OCI-LY7 (cell line): ENCODE results near the gene FRMD3. TPM values are rescaled to one million over a fixed set of nuclear protein-coding genes. Genes with fewer than 3 reads are reported as not detected.

Experiments
- BruUV-seq: library from RNA; stranded (reverse); fragments of 400-500 nt; replicated peaks from 2 replicates; lab custom pipeline; 2021; lab: Mats Ljungman, UMichigan
- CTCF ChIA-PET: fragments of 300-600 bp; sonication (Branson Sonifier 250); formaldehyde crosslinking; loops from one replicate; lab custom pipeline; 2022; ENCODE audit warnings: antibody characterized with exemption; ENCODE audit not compliant: unreplicated experiment; lab: Charles Lee
- POLR2A ChIA-PET: fragments of 300-600 bp; sonication (Branson Sonifier 250); formaldehyde crosslinking; loops from one replicate; lab custom pipeline; 2022; ENCODE audit warnings: antibody characterized with exemption; lab: Charles Lee
- DNase-seq: peaks from one replicate; pipeline ENCODE4 v3.0.0-alpha.2; 2015; ENCODE audit warnings: low spot score
- H2AFZ ChIP-seq: fragments of 200-600 bp; sonication (generic), shearing (Covaris generic); 2 replicates; pipeline ENCODE4 v1.6.1; 2014; ENCODE audit warnings: mild to moderate bottlenecking, antibody characterized with exemption, low read length, moderate library complexity
- H3K27ac ChIP-seq: fragments of 200-600 bp; sonication (generic); 2 replicates; pipeline ENCODE4 v1.5.1; 2014; ENCODE audit warnings: mixed run types, low read depth, mild to moderate bottlenecking, moderate library complexity, low read length, inconsistent platforms; ENCODE audit not compliant: poor library complexity, severe bottlenecking
- H3K36me3 ChIP-seq: fragments of 200-600 bp; sonication (generic); 2 replicates; pipeline ENCODE4 v1.6.1; 2014; ENCODE audit warnings: mild to moderate bottlenecking, antibody characterized with exemption, low read length, moderate library complexity, mixed read lengths; ENCODE audit not compliant: insufficient read depth
- H3K4me1 ChIP-seq: fragments of 200-600 bp; sonication (generic); 2 replicates; pipeline ENCODE4 v1.5.1; 2014; ENCODE audit warnings: mild to moderate bottlenecking, low read length; ENCODE audit not compliant: insufficient read depth, poor library complexity, severe bottlenecking
- H3K4me2 ChIP-seq: fragments of 200-600 bp; sonication (generic); 2 replicates; pipeline ENCODE4 v1.6.1; 2014; ENCODE audit warnings: mild to moderate bottlenecking, low read length
- H3K4me3 ChIP-seq: fragments of 200-600 bp; sonication (generic); 2 replicates; pipeline ENCODE4 v1.5.1; 2014; ENCODE audit warnings: mild to moderate bottlenecking, low read depth, low read length; ENCODE audit not compliant: poor library complexity, severe bottlenecking
- H3K79me2 ChIP-seq: fragments of 200-600 bp; sonication (generic); 2 replicates; pipeline ENCODE4 v1.6.1; 2016; ENCODE audit warnings: low read depth, mild to moderate bottlenecking, low read length, moderate library complexity, mixed read lengths; ENCODE audit not compliant: insufficient read depth
- H3K9me2 ChIP-seq: fragments of 200-600 bp; sonication (generic); 2 replicates; pipeline ENCODE4 v1.6.1; 2016; ENCODE audit warnings: mild to moderate bottlenecking, low read length, mixed read lengths; ENCODE audit not compliant: insufficient read depth
- H3K9me3 ChIP-seq: fragments of 200-600 bp; sonication (generic); 2 replicates; pipeline ENCODE4 v1.6.1; 2014; ENCODE audit warnings: mild to moderate bottlenecking, mixed run types, low read length, mixed read lengths
- H4K20me1 ChIP-seq: fragments of 200-600 bp; sonication (generic); 2 replicates; pipeline ENCODE4 v1.6.1; 2014; ENCODE audit warnings: mild to moderate bottlenecking, antibody characterized with exemption, low read length, moderate library complexity, mixed read lengths; ENCODE audit not compliant: insufficient read depth
- EZH2phosphoT487 ChIP-seq: fragments of 200-600 bp; sonication (generic); IDR thresholded peaks from 2 replicates; pipeline ENCODE4 v1.6.1; 2018; ENCODE audit warnings: low read depth, borderline replicate concordance, mild to moderate bottlenecking, mixed run types, antibody characterized with exemption, low read length, moderate library complexity, mixed read lengths
- intact Hi-C: fragments of 100-400 bp; cut with micrococcal nuclease; formaldehyde crosslinking; loops from one replicate; pipeline ENCODE4 v1.10.0; 2022; ENCODE audit not compliant: unreplicated experiment
- total RNA-seq, 2 experiments: library from RNA; depleted of rRNA in 1 of 2; stranded (reverse); fragments of >200 nt in 1 of 2; shearing (Covaris generic) in 1 of 2; gene quantifications; 2 replicates each; pipeline ENCODE4 v1.2.3, GENCODE V29; 2014 to 2022
- TF ChIP-seq, protein P1 (sequence below): fragments of 200-600 bp; sonication (generic); conservative IDR thresholded peaks from 2 replicates; pipeline ENCODE4 v1.5.1; 2014; ENCODE audit warnings: mild to moderate bottlenecking, antibody characterized with exemption, low read length, moderate library complexity, mixed read lengths

FRMD3 gene
- total RNA-seq, 2 experiments from 2014 or later = 0.48 to 1.4 TPM

DNA sequence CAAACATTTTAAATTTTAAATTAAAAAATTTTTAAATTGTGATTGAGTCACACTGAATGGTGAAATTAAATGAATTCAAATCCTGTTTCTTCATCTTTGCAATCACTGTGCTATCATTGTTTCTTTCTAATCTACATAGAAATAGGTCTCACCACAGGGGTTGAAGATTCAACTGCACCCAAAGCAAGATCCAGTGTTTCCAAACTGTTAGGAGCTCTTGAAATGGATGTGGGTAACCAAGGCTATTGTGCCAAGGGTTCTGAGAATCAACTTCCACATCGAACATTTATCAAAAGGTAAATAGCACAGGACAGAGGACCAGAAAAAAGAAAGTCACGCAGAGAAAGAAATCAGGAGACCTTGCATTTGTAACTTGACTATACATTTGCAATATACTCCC is 302.7 kb downstream of the FRMD3 start:
- TF ChIP-seq EZH2phosphoT487 = no peak
- DNase-seq = no peak
- Histone ChIP-seq H3K27ac (no peak overlapping the region), H3K4me2 (no peak overlapping the region), H3K79me2 (no peaks in the 10 kb centered on the region), H3K36me3 (no peaks in the 10 kb centered on the region), H3K4me3 (no peak overlapping the region), H4K20me1 (no peaks in the 10 kb centered on the region), H3K4me1 (no peaks in the 10 kb centered on the region), H3K9me3 (no peaks in the 10 kb centered on the region), H3K9me2 (no peaks in the 10 kb centered on the region), H2AFZ (no peak overlapping the region)
- CTCF ChIA-PET = no interaction called here
- POLR2A ChIA-PET = no interaction called here
- intact Hi-C loops = no loop called here
- no TSS peak for BruUV-seq

DNA sequence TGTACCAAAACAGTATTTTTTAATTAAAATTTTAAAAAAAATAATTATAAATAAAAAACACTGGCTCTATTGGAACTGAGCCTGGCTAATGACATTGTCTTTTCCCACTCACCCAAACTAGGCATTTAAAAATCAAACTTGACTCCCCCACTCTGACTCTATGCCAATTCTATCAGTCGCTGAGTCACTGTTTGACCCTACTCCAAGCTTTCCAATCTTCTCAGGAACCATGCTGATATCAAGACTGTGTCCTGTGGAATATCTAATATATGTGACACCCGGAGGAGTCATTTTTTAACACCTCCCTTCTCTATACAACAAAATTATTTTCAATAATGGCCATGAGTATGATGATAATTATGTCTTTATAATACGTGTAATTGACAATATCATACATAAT is 303.7 kb downstream of the FRMD3 start:
- Histone ChIP-seq H4K20me1 (no peaks in the 10 kb centered on the region), H3K4me1 (no peaks in the 10 kb centered on the region), H3K36me3 (no peaks in the 10 kb centered on the region), H3K9me3 (no peaks in the 10 kb centered on the region), H3K79me2 (no peaks in the 10 kb centered on the region), H2AFZ (no peak overlapping the region), H3K4me2 (no peak overlapping the region), H3K27ac (no peak overlapping the region), H3K4me3 (no peak overlapping the region), H3K9me2 (no peaks in the 10 kb centered on the region)
- ChIA-PET CTCF (no interaction called here), POLR2A (no interaction called here)
- no peak for DNase-seq
- TF ChIP-seq, protein P1, sequence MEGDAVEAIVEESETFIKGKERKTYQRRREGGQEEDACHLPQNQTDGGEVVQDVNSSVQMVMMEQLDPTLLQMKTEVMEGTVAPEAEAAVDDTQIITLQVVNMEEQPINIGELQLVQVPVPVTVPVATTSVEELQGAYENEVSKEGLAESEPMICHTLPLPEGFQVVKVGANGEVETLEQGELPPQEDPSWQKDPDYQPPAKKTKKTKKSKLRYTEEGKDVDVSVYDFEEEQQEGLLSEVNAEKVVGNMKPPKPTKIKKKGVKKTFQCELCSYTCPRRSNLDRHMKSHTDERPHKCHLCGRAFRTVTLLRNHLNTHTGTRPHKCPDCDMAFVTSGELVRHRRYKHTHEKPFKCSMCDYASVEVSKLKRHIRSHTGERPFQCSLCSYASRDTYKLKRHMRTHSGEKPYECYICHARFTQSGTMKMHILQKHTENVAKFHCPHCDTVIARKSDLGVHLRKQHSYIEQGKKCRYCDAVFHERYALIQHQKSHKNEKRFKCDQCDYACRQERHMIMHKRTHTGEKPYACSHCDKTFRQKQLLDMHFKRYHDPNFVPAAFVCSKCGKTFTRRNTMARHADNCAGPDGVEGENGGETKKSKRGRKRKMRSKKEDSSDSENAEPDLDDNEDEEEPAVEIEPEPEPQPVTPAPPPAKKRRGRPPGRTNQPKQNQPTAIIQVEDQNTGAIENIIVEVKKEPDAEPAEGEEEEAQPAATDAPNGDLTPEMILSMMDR = no peak
- BruUV-seq = no TSS peak
- intact Hi-C loops = no loop called here

DNA sequence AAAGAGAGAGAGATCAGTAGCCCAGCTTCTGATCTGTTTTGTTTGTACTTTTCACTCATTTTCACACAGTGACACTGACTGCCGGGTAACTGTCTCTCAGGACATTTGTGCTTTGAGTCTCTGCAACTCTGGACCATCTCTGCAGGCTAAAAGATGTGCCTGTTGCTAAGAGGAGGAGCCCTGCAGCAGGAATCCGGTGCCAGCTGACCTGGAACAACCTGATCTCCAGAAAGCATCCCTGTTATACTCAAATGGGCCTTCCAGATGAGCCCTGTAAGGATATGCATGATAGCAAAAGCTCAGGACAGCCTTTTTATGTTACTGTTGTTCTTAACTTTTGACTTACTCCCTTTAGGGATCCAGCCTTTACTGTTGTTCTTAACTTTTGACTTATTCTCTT is 304.6 kb downstream of the FRMD3 start:
- H3K4me1 ChIP-seq = no peaks in the 10 kb centered on the region
- ChIA-PET POLR2A (interaction anchor here (0.5 kb wide), 1 partner anchor 1208 kb away, joined by 4 read pairs; no protein-coding TSS in a partner anchor), CTCF (no interaction called here)
- no peaks in the 10 kb centered on the region for H4K20me1 ChIP-seq
- intact Hi-C loops = no loop called here
- DNase-seq = no peak
- no TSS peak for BruUV-seq
- H3K27ac ChIP-seq = no peak overlapping the region
- H3K4me3 ChIP-seq = no peak overlapping the region
- no peak overlapping the region for H2AFZ ChIP-seq
- no peaks in the 10 kb centered on the region for H3K36me3 ChIP-seq
- H3K9me3 ChIP-seq = no peaks in the 10 kb centered on the region
- H3K9me2 ChIP-seq = no peaks in the 10 kb centered on the region
- no peaks in the 10 kb centered on the region for H3K79me2 ChIP-seq
- H3K4me2 ChIP-seq = no peak overlapping the region
- TF ChIP-seq, protein P1 = no peak
- TF ChIP-seq EZH2phosphoT487 = no peak
